Left ventricle myocardium inferior (tissue), 1 donor: ENCODE measurements around the gene FNDC3B. TPM values are rescaled to one million over a fixed set of nuclear protein-coding genes. Genes with fewer than 3 reads are reported as not detected.

Experiments used
- DNase-seq: peaks from one replicate; pipeline ENCODE4 v3.0.0-alpha.2; 2020
- H3K27ac ChIP-seq: fragments of 200-600 bp; replicated peaks from 2 replicates; pipeline ENCODE4 v1.8.0; 2021
- H3K27me3 ChIP-seq: fragments of 200-600 bp; 2 replicates; pipeline ENCODE4 v1.8.0; 2021; ENCODE audit warnings: low read depth
- H3K36me3 ChIP-seq: fragments of 200-600 bp; 2 replicates; pipeline ENCODE4 v1.8.0; 2021
- H3K4me1 ChIP-seq: fragments of 200-600 bp; 2 replicates; pipeline ENCODE4 v1.8.0; 2021
- H3K4me3 ChIP-seq: fragments of 200-600 bp; 2 replicates; pipeline ENCODE4 v1.8.0; 2021; ENCODE audit warnings: mild to moderate bottlenecking, moderate library complexity
- H3K9me3 ChIP-seq: fragments of 200-600 bp; replicated peaks from 2 replicates; pipeline ENCODE4 v1.8.0; 2021
- CTCF ChIP-seq: fragments of 200-600 bp; IDR thresholded peaks from 2 replicates; pipeline ENCODE4 v1.8.0; 2021; ENCODE audit warnings: antibody characterized with exemption, mild to moderate bottlenecking, borderline replicate concordance
- intact Hi-C: fragments of 100-400 bp; cut with micrococcal nuclease; formaldehyde crosslinking; loops from one replicate; pipeline ENCODE4 v1.11.0; 2022
- total RNA-seq: library from RNA; stranded (reverse); fragmentation: NEBNext Ultra II Directional; extraction: Animal tissue kit (Norgen Biotek cat#: 25700); gene quantifications from one replicate; pipeline ENCODE4 v1.2.1, GENCODE V29; 2021
- donor health status: DM: no; HTN: yes; CAD: no; lungs with severe emphysema.

FNDC3B gene
- total RNA-seq, 1 donor from 2014 or later = 75.7 TPM

DNA sequence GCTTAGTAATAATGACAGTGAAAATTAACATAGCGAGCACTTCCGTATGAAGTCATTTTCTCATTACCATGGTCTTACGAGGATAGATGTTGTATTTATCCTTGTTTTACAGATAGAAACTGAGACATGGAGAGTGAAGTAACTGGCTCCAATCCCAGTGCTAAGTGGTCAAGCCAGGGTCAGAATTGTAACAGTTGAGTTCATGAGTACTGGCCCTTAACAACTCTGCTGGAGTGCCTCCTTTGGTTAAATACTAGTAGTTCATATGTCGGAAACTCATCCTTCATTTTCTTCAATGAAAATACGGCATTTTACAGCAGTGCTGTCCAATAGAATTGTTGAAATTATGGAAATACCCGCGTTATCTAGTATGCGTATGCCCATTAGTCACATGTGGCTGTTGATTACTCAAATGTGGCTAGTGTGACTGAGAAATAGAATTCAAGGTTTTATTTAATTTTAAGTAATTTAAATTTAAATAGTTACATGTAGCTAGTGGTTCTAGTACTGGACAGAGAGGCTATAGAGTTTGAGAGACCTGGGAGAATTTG is 32.5 kb downstream of the FNDC3B start:
- Histone ChIP-seq H3K9me3 (no peaks in the 10 kb centered on the region), H3K27me3 (no peaks in the 10 kb centered on the region), H3K36me3 (no peaks in the 10 kb centered on the region), H3K27ac (no peak overlapping the region), H3K4me3 (no peak overlapping the region), H3K4me1 (peaks cover 97% of the 10 kb centered on the region)
- DNase-seq = no peak
- no peak for TF ChIP-seq CTCF
- intact Hi-C loops = no loop called here

DNA sequence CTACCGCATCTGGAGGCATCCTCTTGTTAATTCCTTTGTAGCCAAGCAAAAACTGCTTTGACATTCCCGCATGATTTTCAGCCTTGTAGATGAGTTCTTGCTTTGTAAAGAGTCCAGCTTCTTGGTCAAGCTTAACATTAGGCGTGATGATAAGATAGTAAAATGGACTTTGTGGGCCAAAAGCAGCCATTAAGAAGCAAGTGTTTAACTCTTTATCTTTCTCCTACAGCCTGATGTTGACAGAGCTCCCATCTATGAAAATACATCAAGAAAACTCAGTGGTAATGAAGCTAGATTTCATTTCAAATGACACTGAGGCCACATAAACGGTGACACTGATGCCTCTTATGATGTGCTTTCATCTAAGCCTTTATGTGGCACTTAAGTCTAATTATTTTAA is 33.2 kb downstream of the FNDC3B start:
- no peak for DNase-seq
- intact Hi-C loops = no loop called here
- no peaks in the 10 kb centered on the region for H3K9me3 ChIP-seq
- no peak overlapping the region for H3K4me3 ChIP-seq
- H3K27ac ChIP-seq = no peak overlapping the region
- no peak for TF ChIP-seq CTCF
- H3K36me3 ChIP-seq = no peaks in the 10 kb centered on the region
- H3K27me3 ChIP-seq = no peaks in the 10 kb centered on the region
- H3K4me1 ChIP-seq = peaks cover 91% of the 10 kb centered on the region

DNA sequence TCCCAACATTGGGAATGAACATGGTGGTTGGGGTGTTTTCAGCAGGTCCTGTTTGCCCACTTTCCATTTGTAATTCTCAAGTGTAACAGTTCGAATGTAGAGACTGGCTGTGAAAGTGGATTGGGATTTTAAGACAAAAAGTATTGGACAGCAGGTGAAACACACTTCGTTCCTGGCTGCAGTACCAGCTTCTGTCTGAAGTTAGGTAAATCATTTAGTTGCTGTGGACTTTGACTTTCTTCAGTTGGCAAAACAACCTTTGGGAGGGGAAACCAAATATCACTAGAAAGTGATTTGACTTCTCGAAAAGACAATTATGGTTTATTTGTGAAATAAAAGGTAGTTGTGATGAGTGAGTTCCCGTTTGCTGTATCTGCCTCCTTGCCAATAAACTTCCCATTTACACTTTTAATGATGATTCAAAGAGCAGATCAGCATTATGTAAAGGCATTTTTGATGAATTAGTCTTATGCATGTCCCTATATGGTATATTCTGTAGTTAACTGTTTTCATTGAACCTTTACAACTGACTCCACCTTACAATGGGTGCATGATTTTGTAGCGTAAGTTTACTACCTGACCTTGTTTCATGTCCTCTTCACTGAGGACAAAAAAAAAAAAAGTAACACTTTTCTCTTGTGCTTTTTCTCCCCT is 34.0 kb downstream of the FNDC3B start:
- no peak for TF ChIP-seq CTCF
- Histone ChIP-seq H3K27ac (no peak overlapping the region), H3K4me3 (no peak overlapping the region), H3K36me3 (no peaks in the 10 kb centered on the region), H3K4me1 (peaks cover 84% of the 10 kb centered on the region), H3K27me3 (no peaks in the 10 kb centered on the region), H3K9me3 (no peaks in the 10 kb centered on the region)
- intact Hi-C loops = no loop called here
- DNase-seq = no peak

GRCh38 chr3:172074032-172074431 is 34.7 kb downstream of the FNDC3B start:
- TF ChIP-seq CTCF = no peak
- Histone ChIP-seq H3K4me1 (peaks cover 84% of the 10 kb centered on the region), H3K4me3 (no peak overlapping the region), H3K9me3 (no peaks in the 10 kb centered on the region), H3K27me3 (no peaks in the 10 kb centered on the region), H3K27ac (peak overlapping the region; percentile 33), H3K36me3 (no peaks in the 10 kb centered on the region)
- intact Hi-C loops = no loop called here
- DNase-seq = no peak

- no peak for TF ChIP-seq CTCF
- no peak for DNase-seq
- no peak overlapping the region for H3K4me3 ChIP-seq
- no peaks in the 10 kb centered on the region for H3K9me3 ChIP-seq
- H3K36me3 ChIP-seq = no peaks in the 10 kb centered on the region
- peak overlapping the region; percentile 33 for H3K27ac ChIP-seq
- peaks cover 84% of the 10 kb centered on the region for H3K4me1 ChIP-seq
- no peaks in the 10 kb centered on the region for H3K27me3 ChIP-seq
- intact Hi-C loops = no loop called here
Observed at GRCh38 chr3:172074586-172074985, 35.2 kb downstream of the FNDC3B start.
